Parathyroid adenoma (tissue), 2 donors: ENCODE measurements around the gene INAVA.

Experiments used
- H2AFZ ChIP-seq: fragments of 300-600 bp; sonication (generic); one replicate; pipeline ENCODE4 v1.7.0; 2017; ENCODE audit warnings: antibody characterized with exemption, mild to moderate bottlenecking
- H3K27ac ChIP-seq: fragments of 300-600 bp; sonication (generic); one replicate; pipeline ENCODE4 v1.7.0; 2017
- H3K27me3 ChIP-seq: fragments of 300-600 bp; sonication (generic); one replicate; pipeline ENCODE4 v1.7.0; 2017; ENCODE audit warnings: low read length; ENCODE audit not compliant: control insufficient read depth, insufficient read depth
- H3K36me3 ChIP-seq: fragments of 300-600 bp; sonication (generic); one replicate; pipeline ENCODE4 v1.7.0; 2017; ENCODE audit warnings: low read length; ENCODE audit not compliant: control insufficient read depth, insufficient read depth
- H3K4me1 ChIP-seq: fragments of 300-600 bp; sonication (generic); one replicate; pipeline ENCODE4 v1.7.0; 2017; ENCODE audit warnings: control low read depth
- H3K4me2 ChIP-seq: fragments of 300-600 bp; sonication (generic); one replicate; pipeline ENCODE4 v1.7.0; 2017; ENCODE audit warnings: low read length
- H3K4me3 ChIP-seq: fragments of 300-600 bp; sonication (generic); one replicate; pipeline ENCODE4 v1.7.0; 2017; ENCODE audit warnings: low read depth, low read length
- H3K79me2 ChIP-seq: fragments of 300-600 bp; sonication (generic); one replicate; pipeline ENCODE4 v1.7.0; 2017; ENCODE audit warnings: control low read depth
- H3K9ac ChIP-seq: fragments of 300-600 bp; sonication (generic); one replicate; pipeline ENCODE4 v1.7.0; 2017; ENCODE audit warnings: mild to moderate bottlenecking
- H3K9me3 ChIP-seq: fragments of 300-600 bp; sonication (generic); one replicate; pipeline ENCODE4 v1.7.0; 2017; ENCODE audit warnings: low read length; ENCODE audit not compliant: control insufficient read depth
- CTCF ChIP-seq: fragments of 300-600 bp; sonication (generic); IDR thresholded peaks from one replicate; pipeline ENCODE4 v1.7.0; 2017; ENCODE audit warnings: antibody characterized with exemption, mild to moderate bottlenecking
- donor health status: primary hyperparathyroidism.

INAVA gene

GRCh38 chr1:200892958-200893357 lies 1.7 kb upstream of the INAVA start:
- H3K27me3 ChIP-seq: peaks cover 3% of the 10 kb centered on the region
- no peak for TF ChIP-seq CTCF
- H3K4me1 ChIP-seq: no peaks in the 10 kb centered on the region
- H3K4me2 ChIP-seq: no peak overlapping the region
- H3K9ac ChIP-seq: no peak overlapping the region
- no peaks in the 10 kb centered on the region for H3K79me2 ChIP-seq
- H3K27ac ChIP-seq: no peak overlapping the region
- no peaks in the 10 kb centered on the region for H3K9me3 ChIP-seq
- no peaks in the 10 kb centered on the region for H3K36me3 ChIP-seq
- no peak overlapping the region for H3K4me3 ChIP-seq
- no peak overlapping the region for H2AFZ ChIP-seq

GRCh38 chr1:200893411-200893901 lies 1.2 kb upstream of the INAVA start:
- no peak overlapping the region for H3K4me2 ChIP-seq
- no peaks in the 10 kb centered on the region for H3K9me3 ChIP-seq
- H3K9ac ChIP-seq: no peak overlapping the region
- no peak for TF ChIP-seq CTCF
- H2AFZ ChIP-seq: no peak overlapping the region
- no peak overlapping the region for H3K4me3 ChIP-seq
- H3K36me3 ChIP-seq: no peaks in the 10 kb centered on the region
- no peaks in the 10 kb centered on the region for H3K79me2 ChIP-seq
- H3K27ac ChIP-seq: no peak overlapping the region
- peaks cover 3% of the 10 kb centered on the region for H3K27me3 ChIP-seq
- H3K4me1 ChIP-seq: no peaks in the 10 kb centered on the region

GRCh38 chr1:200895443-200895789 lies 716 bp downstream of the INAVA start:
- Histone ChIP-seq H2AFZ (no peak overlapping the region), H3K4me2 (no peak overlapping the region), H3K27ac (no peak overlapping the region), H3K9ac (no peak overlapping the region), H3K4me1 (no peaks in the 10 kb centered on the region), H3K79me2 (no peaks in the 10 kb centered on the region), H3K27me3 (peaks cover 3% of the 10 kb centered on the region), H3K9me3 (no peaks in the 10 kb centered on the region), H3K4me3 (no peak overlapping the region), H3K36me3 (no peaks in the 10 kb centered on the region)
- TF ChIP-seq CTCF: no peak

DNA sequence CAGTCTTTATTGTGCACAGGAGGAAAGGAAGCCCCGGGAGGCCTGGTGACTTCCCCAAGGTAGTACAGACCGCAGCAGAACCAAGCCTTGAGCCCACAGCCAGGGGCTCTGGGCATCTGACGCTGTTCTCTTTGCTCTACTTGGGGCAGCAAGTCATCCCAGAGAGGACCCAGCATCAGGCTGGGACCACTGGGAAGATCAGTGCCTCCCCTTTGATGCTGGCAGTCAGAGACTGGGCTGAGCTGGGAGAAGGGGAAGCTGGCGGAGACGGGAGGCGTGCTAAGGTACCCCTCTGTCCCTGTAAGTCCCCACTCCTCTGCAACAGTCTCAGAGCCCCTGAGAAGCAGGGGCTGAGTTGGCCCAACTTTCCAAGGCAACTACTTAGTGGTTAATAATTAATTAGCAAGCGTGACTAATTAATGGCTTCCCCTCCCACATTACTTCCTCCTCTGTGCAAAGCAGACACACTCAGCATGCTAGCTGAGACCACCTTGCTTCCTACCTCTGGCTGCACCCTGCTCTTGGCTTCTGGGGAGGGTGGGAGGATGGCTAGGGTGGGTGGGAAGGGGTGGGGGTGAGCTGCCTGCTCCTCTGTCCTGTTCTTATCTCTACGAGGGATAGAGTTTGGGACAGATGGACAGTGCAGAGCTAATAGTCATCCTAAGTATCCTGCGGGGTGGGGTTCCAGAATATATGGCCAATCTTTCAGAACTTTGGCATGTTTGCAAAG lies 1.3 kb downstream of the INAVA start:
- H3K36me3 ChIP-seq: no peaks in the 10 kb centered on the region
- no peak for TF ChIP-seq CTCF
- no peaks in the 10 kb centered on the region for H3K4me1 ChIP-seq
- no peak overlapping the region for H3K27ac ChIP-seq
- H3K27me3 ChIP-seq: no peaks in the 10 kb centered on the region
- H3K9me3 ChIP-seq: no peaks in the 10 kb centered on the region
- no peak overlapping the region for H3K9ac ChIP-seq
- H3K4me3 ChIP-seq: no peak overlapping the region
- H3K79me2 ChIP-seq: no peaks in the 10 kb centered on the region
- H3K4me2 ChIP-seq: no peak overlapping the region
- no peak overlapping the region for H2AFZ ChIP-seq
